ENCODE results near the gene ORMDL3. TPM values are rescaled to one million over a fixed set of nuclear protein-coding genes. Genes with fewer than 3 reads are reported as not detected.
A peak's percentile ranks its signal among the peaks of the same experiment; 100 is the strongest.

Gene ORMDL3
- total RNA-seq, 1 donor from 2014 or later, result 59.4 TPM

DNA sequence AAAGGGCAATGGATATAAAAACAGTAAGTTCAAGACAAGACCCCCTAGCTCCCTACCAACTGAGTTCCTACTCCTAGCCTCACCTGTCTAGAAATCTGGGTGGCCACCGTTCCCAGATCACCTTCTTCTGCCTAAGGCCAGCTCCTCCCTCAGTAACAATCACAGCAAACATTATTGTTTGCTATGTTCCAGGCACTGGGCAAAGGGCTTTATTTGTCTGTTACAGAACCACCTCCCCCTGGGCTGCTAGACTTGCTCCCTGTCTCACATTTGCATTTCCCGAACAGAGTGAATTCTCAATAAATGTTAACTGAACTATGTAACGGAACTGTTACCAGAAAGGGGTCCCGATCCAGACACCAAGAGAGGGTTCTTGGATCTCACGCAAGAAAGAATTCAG is 6.9 kb upstream of the ORMDL3 start:
- H3K4me3 Mint-ChIP-seq (ENCODE audit: unreplicated experiment), result no peak overlapping the region
- H3K4me1 Mint-ChIP-seq (ENCODE audit: unreplicated experiment), result peaks cover 13% of the 10 kb centered on the region
- H3K27me3 Mint-ChIP-seq (ENCODE audit: unreplicated experiment), result no peaks in the 10 kb centered on the region
- H3K27ac Mint-ChIP-seq (ENCODE audit: unreplicated experiment), result no peak overlapping the region
- no peaks in the 10 kb centered on the region for H3K36me3 Mint-ChIP-seq (ENCODE audit: unreplicated experiment)
- DNase-seq (ENCODE audit: extremely low spot score, unreplicated experiment), result no peak
- TF ChIP-seq, protein P1, sequence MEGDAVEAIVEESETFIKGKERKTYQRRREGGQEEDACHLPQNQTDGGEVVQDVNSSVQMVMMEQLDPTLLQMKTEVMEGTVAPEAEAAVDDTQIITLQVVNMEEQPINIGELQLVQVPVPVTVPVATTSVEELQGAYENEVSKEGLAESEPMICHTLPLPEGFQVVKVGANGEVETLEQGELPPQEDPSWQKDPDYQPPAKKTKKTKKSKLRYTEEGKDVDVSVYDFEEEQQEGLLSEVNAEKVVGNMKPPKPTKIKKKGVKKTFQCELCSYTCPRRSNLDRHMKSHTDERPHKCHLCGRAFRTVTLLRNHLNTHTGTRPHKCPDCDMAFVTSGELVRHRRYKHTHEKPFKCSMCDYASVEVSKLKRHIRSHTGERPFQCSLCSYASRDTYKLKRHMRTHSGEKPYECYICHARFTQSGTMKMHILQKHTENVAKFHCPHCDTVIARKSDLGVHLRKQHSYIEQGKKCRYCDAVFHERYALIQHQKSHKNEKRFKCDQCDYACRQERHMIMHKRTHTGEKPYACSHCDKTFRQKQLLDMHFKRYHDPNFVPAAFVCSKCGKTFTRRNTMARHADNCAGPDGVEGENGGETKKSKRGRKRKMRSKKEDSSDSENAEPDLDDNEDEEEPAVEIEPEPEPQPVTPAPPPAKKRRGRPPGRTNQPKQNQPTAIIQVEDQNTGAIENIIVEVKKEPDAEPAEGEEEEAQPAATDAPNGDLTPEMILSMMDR (IDR thresholded peaks at IDR 0.05), result no peak
- H3K9me3 Mint-ChIP-seq (ENCODE audit: unreplicated experiment), result no peaks in the 10 kb centered on the region

- TF ChIP-seq, protein P1 (IDR thresholded peaks at IDR 0.05), result no peak
- Mint-ChIP-seq H3K9me3 (ENCODE audit: unreplicated experiment) (no peaks in the 10 kb centered on the region), H3K4me1 (ENCODE audit: unreplicated experiment) (peaks cover 15% of the 10 kb centered on the region), H3K27ac (ENCODE audit: unreplicated experiment) (no peak overlapping the region), H3K36me3 (ENCODE audit: unreplicated experiment) (no peaks in the 10 kb centered on the region), H3K4me3 (ENCODE audit: unreplicated experiment) (no peak overlapping the region), H3K27me3 (ENCODE audit: unreplicated experiment) (no peaks in the 10 kb centered on the region)
- no peak for DNase-seq (ENCODE audit: extremely low spot score, unreplicated experiment)
These were observed 6.5 kb upstream of the ORMDL3 start for GRCh38 chr17:39933912-39934311.

- no peaks in the 10 kb centered on the region for H3K9me3 Mint-ChIP-seq (ENCODE audit: unreplicated experiment)
- peak overlapping the region; percentile 87 for H3K27ac Mint-ChIP-seq (ENCODE audit: unreplicated experiment)
- no peaks in the 10 kb centered on the region for H3K36me3 Mint-ChIP-seq (ENCODE audit: unreplicated experiment)
- no peak for DNase-seq (ENCODE audit: extremely low spot score, unreplicated experiment)
- TF ChIP-seq, protein P1 (IDR thresholded peaks at IDR 0.05), result no peak
- H3K4me3 Mint-ChIP-seq (ENCODE audit: unreplicated experiment), result peak overlapping the region; percentile 45
- peaks cover 47% of the 10 kb centered on the region for H3K4me1 Mint-ChIP-seq (ENCODE audit: unreplicated experiment)
- H3K27me3 Mint-ChIP-seq (ENCODE audit: unreplicated experiment), result no peaks in the 10 kb centered on the region
These were observed 2.4 kb upstream of the ORMDL3 start for GRCh38 chr17:39929646-39930407.

- H3K36me3 Mint-ChIP-seq (ENCODE audit: unreplicated experiment), result no peaks in the 10 kb centered on the region
- TF ChIP-seq, protein P1 (IDR thresholded peaks at IDR 0.05), result no peak
- no peaks in the 10 kb centered on the region for H3K9me3 Mint-ChIP-seq (ENCODE audit: unreplicated experiment)
- H3K4me3 Mint-ChIP-seq (ENCODE audit: unreplicated experiment), result peak overlapping the region; percentile 45
- DNase-seq (ENCODE audit: extremely low spot score, unreplicated experiment), result no peak
- no peaks in the 10 kb centered on the region for H3K27me3 Mint-ChIP-seq (ENCODE audit: unreplicated experiment)
- H3K27ac Mint-ChIP-seq (ENCODE audit: unreplicated experiment), result peak overlapping the region; percentile 87
- H3K4me1 Mint-ChIP-seq (ENCODE audit: unreplicated experiment), result peaks cover 54% of the 10 kb centered on the region
These were observed 1.7 kb upstream of the ORMDL3 start for GRCh38 chr17:39928858-39929645.

Data from osteocyte (in vitro differentiated cells).